Heart left ventricle (tissue), 13 donors: ENCODE data around the gene ITLN1.

Source experiments
- POLR2A ChIP-seq, 2 donors: fragments of 450-650 bp; IDR thresholded peaks; one replicate each; pipeline ENCODE4 v1.6.1; 2017; ENCODE audit warnings: antibody characterized with exemption in 2 of 2, mild to moderate bottlenecking in 2 of 2, moderate library complexity in 2 of 2
- TF ChIP-seq, protein P1 (sequence below), 12 donors: fragments of 200-600 bp; sonication (generic) in 4 of 12; IDR thresholded peaks; one replicate each; pipeline versions ENCODE4 v1.5.0 to v1.8.0; 2018 to 2022; ENCODE audit warnings: antibody characterized with exemption in 12 of 12, mild to moderate bottlenecking in 5 of 12
- donor health status: ischemic (EF 13 %, LVEDD 7.1; RV severe dilation, severe dysfunction).
- donor health status: DM: no; HTN: yes; CAD: no.
- donor health status: DM: no; HTN: no; CAD: no.
- donor health status: ischemic (EF 25% LVEDD 6.9; RV normal size, moderate dysfunction).
- donor health status: ischemic (EF 25% LVEDD 5.7; RV mildly dilated, moderate dysfunction).
- donor health status: ischemic (EF 35%, LVEDD 5.7; RV mildly dilated, moderate dysfunction).
- donor health status: nonischemic (EF 11% LVEDD 7.7; RV severe dilation, severe dysfunction).
- donor health status: DM: yes; HTN: yes; CAD: no.
- donor health status: PGD.
- donor health status: ischemic (EF 29% LVEDD 5.4; RV normal size, mild dysfunction).
- donor health status: nonischemic (EF 23%, LVEDD 6.1; RV moderate dilation, normal function).

DNA sequence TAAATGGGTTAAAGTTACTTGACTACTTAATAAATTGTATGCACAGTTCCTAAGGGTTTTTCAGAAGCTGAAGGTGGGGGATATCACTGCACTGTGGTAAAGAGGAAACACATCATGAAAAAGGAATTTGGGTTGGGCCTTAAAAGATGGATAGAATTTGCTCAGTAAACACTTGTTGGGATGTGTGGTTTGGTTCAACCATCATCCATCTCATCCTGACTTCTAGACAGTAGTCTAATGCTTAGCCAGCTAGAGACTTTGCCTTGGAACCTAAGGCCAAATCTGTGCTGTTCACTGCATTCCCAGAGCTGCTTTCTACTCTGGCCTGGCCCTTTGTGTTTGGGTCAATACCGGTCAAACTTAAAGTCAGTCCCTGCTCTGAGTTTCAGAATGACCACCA, 58.4 kb downstream of the ITLN1 start:
- TF ChIP-seq, protein P1, sequence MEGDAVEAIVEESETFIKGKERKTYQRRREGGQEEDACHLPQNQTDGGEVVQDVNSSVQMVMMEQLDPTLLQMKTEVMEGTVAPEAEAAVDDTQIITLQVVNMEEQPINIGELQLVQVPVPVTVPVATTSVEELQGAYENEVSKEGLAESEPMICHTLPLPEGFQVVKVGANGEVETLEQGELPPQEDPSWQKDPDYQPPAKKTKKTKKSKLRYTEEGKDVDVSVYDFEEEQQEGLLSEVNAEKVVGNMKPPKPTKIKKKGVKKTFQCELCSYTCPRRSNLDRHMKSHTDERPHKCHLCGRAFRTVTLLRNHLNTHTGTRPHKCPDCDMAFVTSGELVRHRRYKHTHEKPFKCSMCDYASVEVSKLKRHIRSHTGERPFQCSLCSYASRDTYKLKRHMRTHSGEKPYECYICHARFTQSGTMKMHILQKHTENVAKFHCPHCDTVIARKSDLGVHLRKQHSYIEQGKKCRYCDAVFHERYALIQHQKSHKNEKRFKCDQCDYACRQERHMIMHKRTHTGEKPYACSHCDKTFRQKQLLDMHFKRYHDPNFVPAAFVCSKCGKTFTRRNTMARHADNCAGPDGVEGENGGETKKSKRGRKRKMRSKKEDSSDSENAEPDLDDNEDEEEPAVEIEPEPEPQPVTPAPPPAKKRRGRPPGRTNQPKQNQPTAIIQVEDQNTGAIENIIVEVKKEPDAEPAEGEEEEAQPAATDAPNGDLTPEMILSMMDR (IDR thresholded peaks at IDR 0.05): no peak
- no peak for TF ChIP-seq POLR2A (IDR thresholded peaks at IDR 0.05)
